ENCODE results near the gene ZNF804A.

ZNF804A gene

GRCh38 chr2:184971546-184972068, 373.3 kb downstream of the ZNF804A start:
- DNase-seq: no peak

Data from AML-193 (cell line).